ENCODE data around the gene PRAC1.

DNA sequence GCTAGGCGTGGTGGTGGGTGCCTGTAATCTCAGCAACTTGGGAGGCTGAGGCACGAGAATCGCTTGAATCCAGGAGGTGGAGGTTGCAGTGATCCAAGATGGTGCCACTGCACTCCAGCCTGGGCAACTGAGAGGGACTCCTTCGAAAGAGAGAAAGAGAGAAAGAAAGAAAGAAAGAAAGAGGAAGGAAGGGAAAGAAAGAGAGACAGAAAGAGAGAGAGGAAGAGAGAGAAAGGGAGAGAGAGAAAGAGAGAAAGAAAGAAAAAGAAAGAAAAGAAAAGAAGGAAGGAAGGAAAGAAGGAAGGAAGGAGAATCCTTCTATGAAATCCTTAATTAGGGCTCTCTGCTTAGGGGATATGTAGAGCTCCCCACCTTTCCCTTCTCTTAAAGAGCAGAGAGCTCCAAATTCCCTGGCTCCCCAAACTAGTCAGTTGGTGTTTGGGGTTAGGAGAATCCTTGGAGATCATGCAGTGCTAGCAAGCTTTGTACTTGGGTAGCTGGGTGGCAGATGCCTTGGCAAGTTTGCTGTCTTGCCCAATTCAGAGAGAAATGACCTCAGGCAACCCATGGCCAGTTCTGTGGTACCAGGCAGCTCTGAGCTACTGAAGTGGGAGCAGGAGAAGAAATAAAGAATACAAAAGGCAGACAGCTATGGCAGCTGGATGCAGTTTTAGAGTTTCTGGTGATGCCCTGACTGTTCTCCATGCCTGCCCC is 15.2 kb upstream of the PRAC1 start:
- TF ChIP-seq, protein P1, sequence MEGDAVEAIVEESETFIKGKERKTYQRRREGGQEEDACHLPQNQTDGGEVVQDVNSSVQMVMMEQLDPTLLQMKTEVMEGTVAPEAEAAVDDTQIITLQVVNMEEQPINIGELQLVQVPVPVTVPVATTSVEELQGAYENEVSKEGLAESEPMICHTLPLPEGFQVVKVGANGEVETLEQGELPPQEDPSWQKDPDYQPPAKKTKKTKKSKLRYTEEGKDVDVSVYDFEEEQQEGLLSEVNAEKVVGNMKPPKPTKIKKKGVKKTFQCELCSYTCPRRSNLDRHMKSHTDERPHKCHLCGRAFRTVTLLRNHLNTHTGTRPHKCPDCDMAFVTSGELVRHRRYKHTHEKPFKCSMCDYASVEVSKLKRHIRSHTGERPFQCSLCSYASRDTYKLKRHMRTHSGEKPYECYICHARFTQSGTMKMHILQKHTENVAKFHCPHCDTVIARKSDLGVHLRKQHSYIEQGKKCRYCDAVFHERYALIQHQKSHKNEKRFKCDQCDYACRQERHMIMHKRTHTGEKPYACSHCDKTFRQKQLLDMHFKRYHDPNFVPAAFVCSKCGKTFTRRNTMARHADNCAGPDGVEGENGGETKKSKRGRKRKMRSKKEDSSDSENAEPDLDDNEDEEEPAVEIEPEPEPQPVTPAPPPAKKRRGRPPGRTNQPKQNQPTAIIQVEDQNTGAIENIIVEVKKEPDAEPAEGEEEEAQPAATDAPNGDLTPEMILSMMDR (IDR thresholded peaks at IDR 0.05; ENCODE audit: low read depth, low read length) = no peak
- no peak for TF ChIP-seq EZH2phosphoT487 (IDR thresholded peaks at IDR 0.05; ENCODE audit: low read depth)
